ENCODE results near the gene CCRL2. TPM values are rescaled to one million over a fixed set of nuclear protein-coding genes. Genes with fewer than 3 reads are reported as not detected.

The CCRL2 gene
- total RNA-seq, 2 donors from 2014 or later = 1.3 TPM; not detected in 1

GRCh38 chr3:46440531-46441294 lies 33.7 kb downstream of the CCRL2 start:
- no peaks in the 10 kb centered on the region for H3K9me3 ChIP-seq
- H3K27me3 ChIP-seq = no peaks in the 10 kb centered on the region
- no peak overlapping the region for H3K27ac ChIP-seq
- DNase-seq = peak in 1 of 4 donors; percentile 26
- no peak for ATAC-seq
- no peak overlapping the region for H3K4me3 ChIP-seq
- intact Hi-C loops (cut with DNase I) = no loop called here
- TF ChIP-seq CTCF (IDR thresholded peaks at IDR 0.05) (no peak), POLR2A (IDR thresholded peaks at IDR 0.05) (no peak)
- no peaks in the 10 kb centered on the region for H3K4me1 ChIP-seq
- WGBS, 2 donors = 75 to 76% methylated on average over 4 of the region's 4 CpGs
- peaks cover 0 to 23% of the 10 kb centered on the region in 2 donors for H3K36me3 ChIP-seq (replicated peaks in 1 of 2; ENCODE audit: insufficient read depth in 1 of 2, low read depth in 2 of 2)

GRCh38 chr3:46442576-46443530 lies 35.8 kb downstream of the CCRL2 start:
- no peak for TF ChIP-seq POLR2A (IDR thresholded peaks at IDR 0.05)
- TF ChIP-seq CTCF (IDR thresholded peaks at IDR 0.05) = peak in 4 of 7 experiments; percentile 46 to 66 (median 62)
- no peaks in the 10 kb centered on the region for H3K4me1 ChIP-seq
- peak in 3 of 4 donors; percentile 39 to 54 (median 51) for DNase-seq
- peak; percentile 47 for ATAC-seq
- H3K27me3 ChIP-seq = no peaks in the 10 kb centered on the region
- H3K36me3 ChIP-seq (replicated peaks in 1 of 2; ENCODE audit: insufficient read depth in 1 of 2, low read depth in 2 of 2) = peaks cover 0 to 24% of the 10 kb centered on the region in 2 donors
- H3K4me3 ChIP-seq = no peak overlapping the region
- no peaks in the 10 kb centered on the region for H3K9me3 ChIP-seq
- H3K27ac ChIP-seq = no peak overlapping the region
- 48 to 84% methylated on average over 15 to 16 of the region's 16 CpGs for WGBS, 2 donors
- intact Hi-C loops (cut with DNase I) = no loop called here

GRCh38 chr3:46447228-46447985 lies 40.3 kb downstream of the CCRL2 start:
- no peaks in the 10 kb centered on the region for H3K4me1 ChIP-seq
- no peak overlapping the region for H3K4me3 ChIP-seq
- intact Hi-C loops (cut with DNase I) = no loop called here
- H3K27ac ChIP-seq = no peak overlapping the region
- peaks cover 0 to 13% of the 10 kb centered on the region in 2 donors for H3K36me3 ChIP-seq (replicated peaks in 1 of 2; ENCODE audit: insufficient read depth in 1 of 2, low read depth in 2 of 2)
- no peak for TF ChIP-seq POLR2A (IDR thresholded peaks at IDR 0.05)
- TF ChIP-seq CTCF (IDR thresholded peaks at IDR 0.05) = no peak
- no peaks in the 10 kb centered on the region for H3K9me3 ChIP-seq
- DNase-seq (no peak), ATAC-seq (no peak)
- 69 to 82% methylated on average over 5 of the region's 5 CpGs for WGBS, 2 donors
- H3K27me3 ChIP-seq = no peaks in the 10 kb centered on the region

GRCh38 chr3:46448721-46449120 lies 41.7 kb downstream of the CCRL2 start:
- Histone ChIP-seq H3K27me3 (no peaks in the 10 kb centered on the region), H3K4me1 (no peaks in the 10 kb centered on the region), H3K27ac (no peak overlapping the region), H3K36me3 (replicated peaks in 1 of 2; ENCODE audit: insufficient read depth in 1 of 2, low read depth in 2 of 2) (peaks cover 0 to 7% of the 10 kb centered on the region in 2 donors), H3K9me3 (no peaks in the 10 kb centered on the region), H3K4me3 (no peak overlapping the region)
- ATAC-seq (no peak), DNase-seq (no peak)
- WGBS, 2 donors = 89 to 93% methylated on average over 13 to 16 of the region's 17 CpGs
- intact Hi-C loops (cut with DNase I) = no loop called here
- TF ChIP-seq POLR2A (IDR thresholded peaks at IDR 0.05) = no peak
